Stimulated activated CD8-positive, alpha-beta memory T cell treated with anti-CD3 and anti-CD28 coated beads, Interleukin-12 subunit alpha, Interleukin-12 subunit beta, amount 100 ng/mL, for 24 hours (primary cell): ENCODE results near the gene LIPN.

Experiments
- DNase-seq: peaks from one replicate; pipeline ENCODE4 v3.0.0-alpha.2; 2020; ENCODE audit errors: extremely low read depth

Gene LIPN

GRCh38 chr10:88783724-88784123, 23.9 kb downstream of the LIPN start:
- no peak for DNase-seq

GRCh38 chr10:88786032-88786770, 26.4 kb downstream of the LIPN start:
- no peak for DNase-seq

GRCh38 chr10:88787463-88787862, 27.6 kb downstream of the LIPN start:
- DNase-seq: no peak

- DNase-seq: no peak
These were observed 29.1 kb downstream of the LIPN start for GRCh38 chr10:88788924-88789323.

- DNase-seq: no peak
These were observed 32.1 kb downstream of the LIPN start for GRCh38 chr10:88791924-88792323.

GRCh38 chr10:88792661-88793060, 32.8 kb downstream of the LIPN start:
- DNase-seq: no peak

GRCh38 chr10:88793712-88794299, 34.0 kb downstream of the LIPN start:
- no peak for DNase-seq

- no peak for DNase-seq
These were observed 34.9 kb downstream of the LIPN start for GRCh38 chr10:88794731-88795130.

GRCh38 chr10:88800152-88801125, 40.6 kb downstream of the LIPN start:
- DNase-seq: no peak

- DNase-seq: no peak
These were observed 42.9 kb downstream of the LIPN start, which contains the start of gene LIPM for GRCh38 chr10:88802523-88803285. Gene LIPM, plus strand, starts transcription at chr10:88802730. Its CDS starts 167 bp downstream, at chr10:88802897.

GRCh38 chr10:88803641-88804040, 43.8 kb downstream of the LIPN start:
- no peak for DNase-seq

GRCh38 chr10:88804083-88804812, 44.4 kb downstream of the LIPN start:
- DNase-seq: no peak

GRCh38 chr10:88805361-88805760, 45.5 kb downstream of the LIPN start:
- no peak for DNase-seq

- no peak for DNase-seq
These were observed 46.1 kb downstream of the LIPN start for GRCh38 chr10:88805924-88806323.

GRCh38 chr10:88809621-88810020, 49.8 kb downstream of the LIPN start:
- DNase-seq: no peak

GRCh38 chr10:88810196-88810961, 50.6 kb downstream of the LIPN start:
- no peak for DNase-seq

GRCh38 chr10:88813200-88813599, 53.4 kb downstream of the LIPN start:
- DNase-seq: no peak

- no peak for DNase-seq
These were observed 59.5 kb downstream of the LIPN start for GRCh38 chr10:88819290-88819689.

GRCh38 chr10:88820748-88821401, 61.1 kb downstream of the LIPN start:
- no peak for DNase-seq

- no peak for DNase-seq
These were observed 66.6 kb downstream of the LIPN start for GRCh38 chr10:88826388-88826787.
